ENCODE results near the gene ENPP1. TPM values are rescaled to one million over a fixed set of nuclear protein-coding genes. Genes with fewer than 3 reads are reported as not detected.
"Not testable (repeated sequence)": the region's sequence is repeated elsewhere in the genome, so short reads cannot be mapped to it uniquely, and the experiment has no call there.

Gene ENPP1
- total RNA-seq, 4 donors from 2014 or later = 4.1 to 7.6 (median 5.3) TPM

DNA sequence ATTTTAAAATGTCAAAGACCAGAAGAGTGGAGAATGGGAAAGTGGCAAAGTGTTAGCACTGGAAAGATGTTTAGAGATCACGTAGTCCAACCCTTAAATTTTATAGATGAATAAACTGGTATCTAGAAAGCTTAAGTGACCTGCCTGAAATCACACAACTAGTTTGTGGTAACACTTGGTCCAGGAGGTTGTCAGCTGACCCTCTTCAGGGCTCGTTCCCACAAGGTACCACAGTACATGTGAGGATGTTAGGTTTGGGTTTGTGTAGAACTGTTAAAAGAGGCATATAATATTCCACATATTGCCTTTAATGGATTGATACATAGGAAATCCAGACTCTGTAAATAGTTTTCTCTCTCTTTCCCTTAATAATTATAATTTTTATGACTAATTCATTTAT is 39.1 kb downstream of the ENPP1 start:
- H3K4me3 ChIP-seq (ENCODE audit: low read depth, poor library complexity, severe bottlenecking) = no peak overlapping the region
- no peak for TF ChIP-seq POLR2A (IDR thresholded peaks at IDR 0.05)
- no peak for DNase-seq (ENCODE audit: low spot score in 2 of 2)
- 97 to 98% methylated on average over 2 of the region's 2 CpGs for WGBS, 2 donors
- intact Hi-C loops (cut with DNase I; ENCODE audit: low total_unique reads) = no loop called here

DNA sequence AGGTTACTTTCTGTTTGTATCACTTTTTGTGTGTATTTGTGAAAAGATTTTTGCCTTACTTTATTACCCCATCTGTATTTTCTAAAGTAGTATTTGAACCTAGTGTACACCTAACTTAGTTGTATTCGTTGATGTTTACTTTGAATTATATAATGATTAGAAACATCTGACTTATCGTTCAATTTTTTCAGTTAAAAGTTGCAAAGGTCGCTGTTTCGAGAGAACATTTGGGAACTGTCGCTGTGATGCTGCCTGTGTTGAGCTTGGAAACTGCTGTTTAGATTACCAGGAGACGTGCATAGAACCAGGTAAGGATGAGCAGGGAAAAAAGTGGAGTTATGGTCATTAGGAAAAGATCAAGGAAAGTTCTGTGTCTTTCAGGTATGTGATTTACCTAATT is 42.0 kb downstream of the ENPP1 start:
- TF ChIP-seq, protein P1, sequence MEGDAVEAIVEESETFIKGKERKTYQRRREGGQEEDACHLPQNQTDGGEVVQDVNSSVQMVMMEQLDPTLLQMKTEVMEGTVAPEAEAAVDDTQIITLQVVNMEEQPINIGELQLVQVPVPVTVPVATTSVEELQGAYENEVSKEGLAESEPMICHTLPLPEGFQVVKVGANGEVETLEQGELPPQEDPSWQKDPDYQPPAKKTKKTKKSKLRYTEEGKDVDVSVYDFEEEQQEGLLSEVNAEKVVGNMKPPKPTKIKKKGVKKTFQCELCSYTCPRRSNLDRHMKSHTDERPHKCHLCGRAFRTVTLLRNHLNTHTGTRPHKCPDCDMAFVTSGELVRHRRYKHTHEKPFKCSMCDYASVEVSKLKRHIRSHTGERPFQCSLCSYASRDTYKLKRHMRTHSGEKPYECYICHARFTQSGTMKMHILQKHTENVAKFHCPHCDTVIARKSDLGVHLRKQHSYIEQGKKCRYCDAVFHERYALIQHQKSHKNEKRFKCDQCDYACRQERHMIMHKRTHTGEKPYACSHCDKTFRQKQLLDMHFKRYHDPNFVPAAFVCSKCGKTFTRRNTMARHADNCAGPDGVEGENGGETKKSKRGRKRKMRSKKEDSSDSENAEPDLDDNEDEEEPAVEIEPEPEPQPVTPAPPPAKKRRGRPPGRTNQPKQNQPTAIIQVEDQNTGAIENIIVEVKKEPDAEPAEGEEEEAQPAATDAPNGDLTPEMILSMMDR (IDR thresholded peaks at IDR 0.05) = no peak
- no peak for TF ChIP-seq POLR2A (IDR thresholded peaks at IDR 0.05)
- WGBS, 2 donors = 89 to 90% methylated on average over 6 of the region's 6 CpGs
- H3K4me3 ChIP-seq (ENCODE audit: low read depth, poor library complexity, severe bottlenecking) = no peak overlapping the region
- DNase-seq (ENCODE audit: low spot score in 2 of 2) = no peak
- intact Hi-C loops (cut with DNase I; ENCODE audit: low total_unique reads) = no loop called here

DNA sequence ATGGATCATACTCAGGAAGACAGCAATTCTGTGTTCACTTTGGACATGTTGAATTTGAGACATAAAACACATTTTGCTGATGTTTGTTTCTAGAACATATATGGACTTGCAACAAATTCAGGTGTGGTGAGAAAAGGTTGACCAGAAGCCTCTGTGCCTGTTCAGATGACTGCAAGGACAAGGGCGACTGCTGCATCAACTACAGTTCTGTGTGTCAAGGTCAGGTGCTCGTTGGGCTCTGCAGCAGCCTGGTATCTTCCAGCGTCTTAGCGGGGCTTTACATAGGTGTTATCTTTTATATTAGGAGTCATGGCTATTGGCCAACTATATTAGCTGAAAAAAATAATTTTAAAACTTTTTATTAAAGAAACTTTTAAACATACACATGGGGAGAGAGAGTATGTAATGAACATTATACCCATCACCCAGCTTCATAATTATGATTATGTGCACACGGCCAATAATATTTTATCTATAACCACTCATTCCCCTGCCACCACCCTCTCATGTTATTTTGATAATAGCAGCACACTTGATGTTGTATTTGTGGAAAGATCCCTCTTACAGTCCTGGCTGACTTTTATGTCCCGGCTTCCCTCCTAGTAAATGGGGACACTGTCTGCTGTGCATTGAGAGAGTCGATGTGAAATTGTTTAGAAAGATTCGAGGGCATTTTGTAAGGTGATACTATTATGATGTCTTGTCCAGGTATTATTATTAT is 43.4 kb downstream of the ENPP1 start:
- no peak overlapping the region for H3K4me3 ChIP-seq (ENCODE audit: low read depth, poor library complexity, severe bottlenecking)
- WGBS, 2 donors = 89 to 94% methylated on average over 8 of the region's 8 CpGs

DNA sequence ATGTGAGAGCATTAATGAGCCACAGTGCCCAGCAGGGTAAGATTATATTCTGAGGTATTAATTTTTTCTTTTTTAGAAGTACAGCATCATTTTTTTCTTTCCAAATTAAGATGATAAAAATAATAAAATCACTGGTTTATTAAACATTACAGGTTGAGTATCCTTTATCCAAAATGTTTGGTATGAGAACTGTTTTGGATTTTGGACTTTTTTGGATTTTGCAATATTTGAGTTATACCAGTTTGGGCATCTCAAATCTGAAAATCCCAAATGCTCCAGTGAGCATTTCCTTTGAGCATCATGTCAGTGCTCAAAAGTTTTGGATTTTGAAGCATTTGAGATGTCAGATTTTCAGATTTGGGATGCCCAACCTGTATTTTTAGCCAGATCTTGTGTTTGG is 44.4 kb downstream of the ENPP1 start:
- no peak for TF ChIP-seq POLR2A (IDR thresholded peaks at IDR 0.05)
- TF ChIP-seq, protein P1 (IDR thresholded peaks at IDR 0.05) = no peak
- no peak overlapping the region for H3K4me3 ChIP-seq (ENCODE audit: low read depth, poor library complexity, severe bottlenecking)
- intact Hi-C loops (cut with DNase I; ENCODE audit: low total_unique reads) = no loop called here
- no peak for DNase-seq (ENCODE audit: low spot score in 2 of 2)

More for the DNA sequence above, 43.4 kb downstream of the ENPP1 start:
- DNase-seq (ENCODE audit: low spot score in 2 of 2) = no peak
- intact Hi-C loops (cut with DNase I; ENCODE audit: low total_unique reads) = no loop called here
- TF ChIP-seq, protein P1 (IDR thresholded peaks at IDR 0.05) = no peak
- no peak for TF ChIP-seq POLR2A (IDR thresholded peaks at IDR 0.05)

DNA sequence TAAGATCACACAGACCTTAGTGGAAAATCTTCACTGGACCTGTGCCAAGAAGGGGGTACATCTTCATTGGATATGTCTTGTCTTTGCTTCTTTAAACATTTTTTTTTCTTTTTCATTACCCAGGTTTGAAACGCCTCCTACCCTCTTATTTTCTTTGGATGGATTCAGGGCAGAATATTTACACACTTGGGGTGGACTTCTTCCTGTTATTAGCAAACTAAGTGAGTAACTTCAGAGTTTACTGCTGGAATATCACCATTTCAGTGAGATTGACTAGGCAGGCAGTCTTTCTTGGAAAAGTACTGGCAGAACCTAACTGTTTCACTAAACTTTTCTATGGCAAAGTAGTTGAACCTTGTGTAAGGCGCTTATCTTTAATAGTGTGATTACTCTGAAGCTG is 47.0 kb downstream of the ENPP1 start:
- TF ChIP-seq, protein P1 (IDR thresholded peaks at IDR 0.05) = no peak
- no peak for TF ChIP-seq POLR2A (IDR thresholded peaks at IDR 0.05)
- 90 to 96% methylated on average over 2 of the region's 2 CpGs for WGBS, 2 donors
- intact Hi-C loops (cut with DNase I; ENCODE audit: low total_unique reads) = no loop called here
- no peak overlapping the region for H3K4me3 ChIP-seq (ENCODE audit: low read depth, poor library complexity, severe bottlenecking)
- DNase-seq (ENCODE audit: low spot score in 2 of 2) = no peak

DNA sequence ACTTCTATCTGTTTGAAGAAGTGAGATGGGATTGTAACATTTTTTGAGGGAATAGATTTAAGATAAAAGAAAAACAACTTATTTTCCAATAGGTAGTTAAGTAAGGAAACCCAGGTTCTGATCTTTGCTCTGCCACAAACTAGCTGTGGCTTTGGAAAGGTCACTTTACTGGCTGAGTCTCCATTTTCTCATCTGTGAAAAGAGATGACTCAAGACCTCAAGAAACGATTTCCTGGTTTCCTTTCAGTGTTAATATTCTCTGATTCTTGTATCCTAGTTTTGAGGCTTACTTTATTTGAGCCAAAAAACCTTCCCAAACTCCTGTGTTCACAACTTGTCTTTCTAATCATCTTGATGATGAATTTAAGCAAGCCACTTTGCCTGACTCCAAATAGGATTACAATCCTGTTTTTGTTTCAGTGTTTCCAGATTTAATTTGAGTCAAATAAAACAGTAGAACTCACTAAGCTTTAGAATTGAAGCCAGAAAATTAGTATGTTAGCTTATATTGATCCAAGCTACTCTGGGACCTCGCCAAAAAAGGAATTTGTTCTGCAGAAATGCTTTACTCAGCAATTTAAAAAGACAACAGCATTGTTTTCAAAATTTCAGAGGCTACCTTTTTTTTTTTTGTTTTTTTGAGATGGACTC is 51.1 kb downstream of the ENPP1 start:
- H3K4me3 ChIP-seq (ENCODE audit: low read depth, poor library complexity, severe bottlenecking) = no peak overlapping the region
- TF ChIP-seq, protein P1 (IDR thresholded peaks at IDR 0.05) = no peak
- no peak for TF ChIP-seq POLR2A (IDR thresholded peaks at IDR 0.05)
- WGBS, 2 donors = 20 to 32% methylated on average over 2 of the region's 2 CpGs
- DNase-seq (ENCODE audit: low spot score in 2 of 2) = no peak
- intact Hi-C loops (cut with DNase I; ENCODE audit: low total_unique reads) = no loop called here

DNA sequence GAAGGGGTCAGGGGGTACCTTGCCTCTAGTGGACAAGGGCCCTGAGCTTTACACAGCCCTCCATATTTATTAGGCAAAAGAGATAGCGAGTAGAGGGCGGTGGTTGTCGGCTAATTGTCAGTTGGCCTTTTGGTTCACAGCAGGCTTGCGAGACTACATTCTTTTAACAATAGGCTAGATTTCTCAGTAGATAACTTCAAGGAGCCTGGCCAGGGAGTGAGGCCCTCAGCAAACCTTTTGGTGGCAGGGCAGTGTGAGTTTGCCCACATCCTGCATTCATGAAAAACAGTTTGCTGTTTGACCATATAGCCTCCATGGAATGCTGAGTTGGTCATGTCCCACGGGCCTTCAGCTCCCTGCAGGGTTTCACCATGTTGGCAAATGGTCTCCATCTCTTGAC is 51.8 kb downstream of the ENPP1 start:
- H3K4me3 ChIP-seq (ENCODE audit: low read depth, poor library complexity, severe bottlenecking); intact Hi-C loops (cut with DNase I; ENCODE audit: low total_unique reads); DNase-seq (ENCODE audit: low spot score in 2 of 2): not testable (repeated sequence)
- WGBS, 2 donors = 88 to 89% methylated on average over 5 of the region's 5 CpGs

Data from lower leg skin (tissue), 4 donors.